Common myeloid progenitor, CD34-positive (primary cell): ENCODE measurements around the gene FRS2.

Source experiments
- CTCF ChIA-PET: fragments of 350-600 bp; sonication (Branson Sonifier 250); formaldehyde crosslinking; loops from one replicate; lab custom pipeline; 2021; ENCODE audit warnings: antibody characterized with exemption; lab: Charles Lee
- POLR2A ChIA-PET: fragments of 350-600 bp; sonication (Branson Sonifier 250); formaldehyde crosslinking; loops from one replicate; lab custom pipeline; 2021; ENCODE audit warnings: antibody characterized with exemption; lab: Charles Lee
- DNase-seq, 3 donors: peaks; one replicate each; pipeline versions ENCODE4 v3.0.0 to v3.0.0-alpha.2; 2013
- H3K27ac ChIP-seq, 2 experiments: 1 replicate in 1 of 2; 2 replicates in 1 of 2; pipeline ENCODE4 v1.7.0; 2013; ENCODE audit warnings: inconsistent platforms in 2 of 2, low read length in 2 of 2, mild to moderate bottlenecking in 2 of 2, low read depth in 1 of 2, moderate library complexity in 1 of 2; ENCODE audit not compliant: severe bottlenecking in 2 of 2, insufficient read depth in 1 of 2, poor library complexity in 1 of 2
- H3K27me3 ChIP-seq, 5 experiments: replicated peaks in 2 of 5; 1 replicate in 3 of 5; 2 replicates in 2 of 5; pipeline versions ENCODE4 v1.6.1 to v1.7.0; 2013; ENCODE audit warnings: low read length in 4 of 5, mild to moderate bottlenecking in 2 of 5, moderate library complexity in 2 of 5, inconsistent platforms in 1 of 5; ENCODE audit not compliant: insufficient read depth in 5 of 5, control insufficient read depth in 4 of 5
- H3K36me3 ChIP-seq, 4 experiments: 1 replicate in 2 of 4; 2 replicates in 2 of 4; pipeline versions ENCODE4 v1.6.1 to v1.7.0; 2013; ENCODE audit warnings: low read length in 3 of 4, control low read depth in 1 of 4, mild to moderate bottlenecking in 1 of 4; ENCODE audit not compliant: control insufficient read depth in 4 of 4, insufficient read depth in 4 of 4
- H3K4me1 ChIP-seq, 4 experiments: 1 replicate in 3 of 4; 2 replicates in 1 of 4; pipeline versions ENCODE4 v1.6.1 to v1.7.1; 2013; ENCODE audit warnings: low read length in 3 of 4, mild to moderate bottlenecking in 3 of 4, control low read depth in 1 of 4, inconsistent platforms in 1 of 4, moderate library complexity in 1 of 4; ENCODE audit not compliant: control insufficient read depth in 4 of 4, insufficient read depth in 4 of 4; ENCODE audit errors: control extremely low read depth in 1 of 4
- H3K4me3 ChIP-seq, 7 experiments: 1 replicate in 4 of 7; 2 replicates in 3 of 7; pipeline versions ENCODE4 v1.5.1 to v1.7.0; 2013; ENCODE audit warnings: mild to moderate bottlenecking in 7 of 7, low read length in 6 of 7, moderate library complexity in 6 of 7, inconsistent platforms in 2 of 7, low read depth in 2 of 7, control low read depth in 1 of 7; ENCODE audit not compliant: insufficient read depth in 4 of 7, control insufficient read depth in 1 of 7; ENCODE audit errors: extremely low read depth in 1 of 7
- H3K9me3 ChIP-seq, 5 experiments: 1 replicate in 4 of 5; 2 replicates in 1 of 5; pipeline versions ENCODE4 v1.6.1 to v1.7.1; 2013; ENCODE audit warnings: low read length in 4 of 5, mild to moderate bottlenecking in 2 of 5, inconsistent platforms in 1 of 5, low read depth in 1 of 5, moderate library complexity in 1 of 5; ENCODE audit not compliant: control insufficient read depth in 4 of 5, insufficient read depth in 2 of 5; ENCODE audit errors: control extremely low read depth in 1 of 5
- WGBS: methylation state at CpG from one replicate; pipeline ENCODE4 v1.1.5; 2013; ENCODE audit not compliant: insufficient coverage; 5-methylcytosine and 5-hydroxymethylcytosine counted together

Gene FRS2

GRCh38 chr12:69514111-69514510, 43.9 kb downstream of the FRS2 start:
- H3K36me3 ChIP-seq = no peaks in the 10 kb centered on the region
- ChIA-PET CTCF (interaction anchor here (1.0 to 1.5 kb wide), 3 partner anchors 10 to 21 kb away, joined by 3 to 7 read pairs (median 4); no protein-coding TSS in a partner anchor), POLR2A (no interaction called here)
- DNase-seq = no peak
- H3K4me1 ChIP-seq = peaks cover 0 to 2% (median under 1%) of the 10 kb centered on the region in 4 experiments
- WGBS = 100% methylated on average over 2 of the region's 2 CpGs
- no peaks in the 10 kb centered on the region for H3K27me3 ChIP-seq
- H3K27ac ChIP-seq = no peak overlapping the region
- no peaks in the 10 kb centered on the region for H3K9me3 ChIP-seq
- no peak overlapping the region for H3K4me3 ChIP-seq

DNA sequence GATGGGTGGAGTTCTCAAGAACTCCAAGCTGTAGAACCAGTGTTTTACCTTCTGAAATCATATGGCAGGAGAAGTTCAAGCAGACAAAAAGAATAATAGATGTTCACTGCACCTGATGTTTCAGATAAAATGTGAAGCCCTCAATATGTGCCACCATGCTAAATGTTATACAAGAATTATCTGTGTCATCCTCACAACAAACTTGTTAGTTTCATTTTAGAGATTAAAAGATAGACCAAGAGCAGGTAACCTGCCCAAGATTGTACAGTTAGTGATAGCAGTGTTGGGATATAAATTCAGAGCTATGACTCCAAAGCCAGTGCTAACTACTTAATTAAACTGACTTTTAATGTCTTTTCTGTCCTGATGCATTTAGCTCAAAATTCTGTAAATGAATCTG, 44.7 kb downstream of the FRS2 start:
- ChIA-PET POLR2A (no interaction called here), CTCF (interaction anchor here (1.0 to 1.3 kb wide), 2 partner anchors 22 to 56 kb away, joined by 4 to 6 read pairs; no protein-coding TSS in a partner anchor)
- no peak overlapping the region for H3K4me3 ChIP-seq
- H3K36me3 ChIP-seq = no peaks in the 10 kb centered on the region
- H3K4me1 ChIP-seq = no peaks in the 10 kb centered on the region
- DNase-seq = no peak
- H3K27ac ChIP-seq = no peak overlapping the region
- H3K9me3 ChIP-seq = peaks cover 0 to under 1% (median 0%) of the 10 kb centered on the region in 5 experiments
- H3K27me3 ChIP-seq = no peaks in the 10 kb centered on the region

- no peaks in the 10 kb centered on the region for H3K27me3 ChIP-seq
- ChIA-PET POLR2A (no interaction called here), CTCF (interaction anchor here (1.0 to 1.3 kb wide), 2 partner anchors 22 to 56 kb away, joined by 4 to 6 read pairs; no protein-coding TSS in a partner anchor)
- H3K36me3 ChIP-seq = no peaks in the 10 kb centered on the region
- H3K9me3 ChIP-seq = peaks cover 0 to 3% (median 1%) of the 10 kb centered on the region in 5 experiments
- H3K4me1 ChIP-seq = no peaks in the 10 kb centered on the region
- no peak overlapping the region for H3K4me3 ChIP-seq
- no peak overlapping the region for H3K27ac ChIP-seq
- no CpG with 5 or more reads among the region's 5 CpGs for WGBS
- DNase-seq = no peak
Observed at GRCh38 chr12:69515394-69515930, 45.3 kb downstream of the FRS2 start.

- Histone ChIP-seq H3K4me3 (no peak overlapping the region), H3K27me3 (no peaks in the 10 kb centered on the region), H3K4me1 (no peaks in the 10 kb centered on the region), H3K27ac (no peak overlapping the region), H3K9me3 (peaks cover 0 to 8% (median 4%) of the 10 kb centered on the region in 5 experiments), H3K36me3 (no peaks in the 10 kb centered on the region)
- no CpG with 5 or more reads among the region's 2 CpGs for WGBS
- peak in 1 of 3 donors; percentile 19 for DNase-seq
- POLR2A ChIA-PET = no interaction called here
- CTCF ChIA-PET = no interaction called here
Observed at GRCh38 chr12:69516950-69517349, 46.8 kb downstream of the FRS2 start.

DNA sequence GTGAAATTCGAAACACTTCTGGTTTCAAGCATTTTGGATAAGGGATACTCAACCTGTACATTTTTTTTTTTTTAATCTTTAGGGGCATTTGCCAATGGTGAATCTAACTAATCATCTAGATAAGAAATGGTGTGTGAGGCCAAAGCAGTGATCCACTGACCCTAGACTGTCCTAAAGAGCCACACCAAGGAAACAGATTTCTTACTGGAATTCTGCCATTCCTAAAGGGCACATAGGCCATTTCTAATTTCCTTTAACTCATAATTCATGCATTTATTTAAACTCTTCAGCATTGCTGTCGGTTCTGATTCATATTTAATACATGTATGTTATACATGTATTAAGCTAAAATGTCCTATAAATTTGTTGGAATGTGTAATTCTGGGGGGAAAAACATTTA, 47.2 kb downstream of the FRS2 start:
- H3K9me3 ChIP-seq = peaks cover 0 to 9% (median 4%) of the 10 kb centered on the region in 5 experiments
- WGBS = no CpG with 5 or more reads among the region's 2 CpGs
- H3K4me3 ChIP-seq = no peak overlapping the region
- ChIA-PET POLR2A (no interaction called here), CTCF (no interaction called here)
- no peaks in the 10 kb centered on the region for H3K4me1 ChIP-seq
- no peak overlapping the region for H3K27ac ChIP-seq
- H3K36me3 ChIP-seq = no peaks in the 10 kb centered on the region
- no peak for DNase-seq
- H3K27me3 ChIP-seq = no peaks in the 10 kb centered on the region

- Histone ChIP-seq H3K4me3 (no peak overlapping the region), H3K4me1 (no peaks in the 10 kb centered on the region), H3K27ac (no peak overlapping the region), H3K9me3 (peaks cover 0 to 32% (median 12%) of the 10 kb centered on the region in 5 experiments), H3K27me3 (no peaks in the 10 kb centered on the region), H3K36me3 (peaks cover 0 to 3% (median 0%) of the 10 kb centered on the region in 4 experiments)
- WGBS = 90% methylated on average over 2 of the region's 7 CpGs
- CTCF ChIA-PET = no interaction called here
- POLR2A ChIA-PET = no interaction called here
- DNase-seq = no peak
Observed at GRCh38 chr12:69519871-69520270, 49.7 kb downstream of the FRS2 start.

DNA sequence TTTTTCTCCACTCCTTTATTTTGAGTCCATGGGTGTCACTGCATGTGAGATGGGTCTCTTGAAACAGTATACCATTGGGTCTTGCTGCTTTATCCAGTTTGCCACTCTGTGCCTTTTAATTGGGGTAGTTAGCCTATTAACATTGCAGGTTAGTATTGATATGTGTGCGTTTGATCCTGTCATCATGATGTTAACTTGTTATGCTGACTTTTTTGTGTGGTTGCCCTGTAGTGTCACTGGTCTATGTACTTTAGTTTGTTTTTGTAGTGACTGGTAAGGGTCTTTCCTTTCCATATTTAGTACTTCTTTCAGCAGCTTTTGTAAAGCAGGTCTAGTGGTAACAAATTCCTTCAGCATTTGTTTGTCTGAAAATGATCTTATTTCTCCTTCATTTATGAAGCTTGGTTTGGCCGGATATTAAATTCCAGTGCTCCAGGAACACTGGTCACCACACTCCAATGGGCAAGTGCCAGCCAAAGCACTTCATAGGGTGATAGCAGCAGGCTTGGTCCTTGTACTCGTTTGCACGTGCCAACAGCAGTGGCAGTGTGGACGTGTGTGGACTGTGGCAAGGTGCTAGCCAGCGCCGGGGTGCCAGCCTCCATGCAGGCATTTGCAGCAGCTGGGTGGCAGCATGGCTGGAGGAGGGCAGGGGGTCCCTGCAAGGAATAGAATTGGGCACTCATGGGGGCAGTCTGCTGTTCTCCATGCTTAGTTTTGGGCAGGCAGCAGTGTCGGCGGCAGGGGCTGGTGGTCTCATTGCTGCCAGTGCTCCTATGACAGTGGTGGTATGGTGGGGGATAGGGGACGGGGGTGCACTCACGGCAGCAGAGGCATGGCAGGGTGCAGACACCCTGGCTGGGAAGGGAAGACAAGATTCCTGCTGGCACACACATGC, 53.5 kb downstream of the FRS2 start:
- Histone ChIP-seq H3K4me1 (no peaks in the 10 kb centered on the region), H3K36me3 (peaks cover 0 to 4% (median 0%) of the 10 kb centered on the region in 4 experiments), H3K4me3 (no peak overlapping the region), H3K27me3 (no peaks in the 10 kb centered on the region), H3K9me3 (peaks cover 0 to 33% (median 12%) of the 10 kb centered on the region in 5 experiments), H3K27ac (no peak overlapping the region)
- CTCF ChIA-PET = no interaction called here
- 98% methylated on average over 11 of the region's 11 CpGs for WGBS
- POLR2A ChIA-PET = no interaction called here
- no peak for DNase-seq
